Kidney epithelial cell (primary cell): Measurements from ENCODE around the gene RIMS1. TPM values are rescaled to one million over a fixed set of nuclear protein-coding genes. Genes with fewer than 3 reads are reported as not detected.

ENCODE experiments used
- DNase-seq: peaks from one replicate; pipeline ENCODE4 v3.0.0-alpha.2; 2010; ENCODE audit warnings: low read depth
- H3K27me3 ChIP-seq: 2 replicates; pipeline ENCODE4 v1.6.0; 2011; ENCODE audit warnings: low read length; ENCODE audit not compliant: control insufficient read depth, insufficient read depth
- H3K36me3 ChIP-seq: 2 replicates; pipeline ENCODE4 v1.5.1; 2011; ENCODE audit warnings: low read length; ENCODE audit not compliant: control insufficient read depth, insufficient read depth
- H3K4me3 ChIP-seq: 2 replicates; pipeline ENCODE4 v1.5.1; 2011; ENCODE audit warnings: low read depth, mild to moderate bottlenecking, control low read depth, low read length
- total RNA-seq: library from RNA; depleted of rRNA; stranded (reverse); fragments of >200 nt; gene quantifications from 2 replicates; pipeline ENCODE4 v1.2.3, GENCODE V29; 2015
- TF ChIP-seq, protein P1 (sequence below): IDR thresholded peaks from 2 replicates; pipeline ENCODE4 v1.5.1; 2011; ENCODE audit warnings: mild to moderate bottlenecking, moderate library complexity, low read length, control low read depth, inconsistent platforms; ENCODE audit not compliant: insufficient read depth, poor library complexity, severe bottlenecking

Gene RIMS1
- total RNA-seq, 1 donor from 2014 or later: 0.38 TPM

DNA sequence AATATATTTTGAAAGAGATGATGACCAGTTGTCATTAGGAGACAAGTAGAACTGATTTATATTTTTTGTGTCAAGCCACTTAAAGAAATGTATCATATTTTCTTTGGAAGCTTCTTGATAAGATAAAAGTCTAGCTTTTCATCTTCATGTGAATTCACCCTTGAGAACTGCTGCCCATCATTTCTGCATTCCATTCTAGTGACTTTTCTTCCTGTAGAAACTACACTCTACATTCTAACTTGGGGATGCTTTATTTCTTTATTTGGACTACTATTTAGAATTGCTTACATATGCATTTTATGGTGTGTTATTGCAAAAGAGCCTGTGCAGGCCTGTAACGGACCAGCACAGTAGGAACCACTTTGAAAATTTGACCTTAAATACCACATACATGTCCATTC, 400.6 kb downstream of the RIMS1 start:
- Histone ChIP-seq H3K4me3 (no peak overlapping the region), H3K36me3 (no peaks in the 10 kb centered on the region), H3K27me3 (no peaks in the 10 kb centered on the region)
- TF ChIP-seq, protein P1, sequence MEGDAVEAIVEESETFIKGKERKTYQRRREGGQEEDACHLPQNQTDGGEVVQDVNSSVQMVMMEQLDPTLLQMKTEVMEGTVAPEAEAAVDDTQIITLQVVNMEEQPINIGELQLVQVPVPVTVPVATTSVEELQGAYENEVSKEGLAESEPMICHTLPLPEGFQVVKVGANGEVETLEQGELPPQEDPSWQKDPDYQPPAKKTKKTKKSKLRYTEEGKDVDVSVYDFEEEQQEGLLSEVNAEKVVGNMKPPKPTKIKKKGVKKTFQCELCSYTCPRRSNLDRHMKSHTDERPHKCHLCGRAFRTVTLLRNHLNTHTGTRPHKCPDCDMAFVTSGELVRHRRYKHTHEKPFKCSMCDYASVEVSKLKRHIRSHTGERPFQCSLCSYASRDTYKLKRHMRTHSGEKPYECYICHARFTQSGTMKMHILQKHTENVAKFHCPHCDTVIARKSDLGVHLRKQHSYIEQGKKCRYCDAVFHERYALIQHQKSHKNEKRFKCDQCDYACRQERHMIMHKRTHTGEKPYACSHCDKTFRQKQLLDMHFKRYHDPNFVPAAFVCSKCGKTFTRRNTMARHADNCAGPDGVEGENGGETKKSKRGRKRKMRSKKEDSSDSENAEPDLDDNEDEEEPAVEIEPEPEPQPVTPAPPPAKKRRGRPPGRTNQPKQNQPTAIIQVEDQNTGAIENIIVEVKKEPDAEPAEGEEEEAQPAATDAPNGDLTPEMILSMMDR: no peak
- no peak for DNase-seq

DNA sequence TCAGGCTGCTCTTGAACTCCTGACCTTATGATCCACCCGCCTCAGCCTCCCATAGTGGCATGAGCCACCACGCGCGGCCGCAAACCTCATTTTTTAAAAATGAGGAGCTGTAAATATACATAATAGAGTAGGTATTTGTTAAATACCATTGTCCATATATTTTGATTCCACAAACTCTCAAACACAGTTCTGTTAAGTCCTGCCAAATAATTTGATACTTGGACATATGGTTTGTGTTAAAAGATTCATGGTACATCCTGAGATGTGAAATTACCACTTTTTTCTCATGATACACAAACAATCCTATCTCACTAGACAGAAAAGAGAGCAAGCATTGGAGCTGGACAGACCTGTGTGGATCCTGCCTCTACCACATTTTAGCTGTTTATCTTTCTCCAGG, 401.5 kb downstream of the RIMS1 start:
- no peaks in the 10 kb centered on the region for H3K36me3 ChIP-seq
- no peaks in the 10 kb centered on the region for H3K27me3 ChIP-seq
- no peak overlapping the region for H3K4me3 ChIP-seq
- no peak for DNase-seq
- TF ChIP-seq, protein P1: no peak

DNA sequence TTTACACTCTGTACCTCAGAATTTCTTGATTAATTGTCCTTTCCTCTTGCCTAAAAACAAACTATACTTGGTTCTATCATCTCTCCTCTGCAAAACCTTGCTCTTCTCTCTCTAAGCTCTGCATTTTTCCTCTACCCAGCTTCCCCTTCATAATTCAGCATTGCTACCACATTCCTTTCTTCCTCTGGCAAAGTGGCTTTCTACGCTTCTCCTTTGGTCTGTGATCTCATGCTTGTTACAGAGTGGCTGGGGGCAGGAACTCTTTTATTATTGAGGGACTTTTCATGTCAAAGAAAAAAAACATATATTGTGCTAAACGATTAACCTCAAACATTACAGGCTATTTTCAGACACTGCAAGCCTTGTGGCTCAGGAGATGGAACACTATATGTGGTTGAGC, 402.2 kb downstream of the RIMS1 start:
- Histone ChIP-seq H3K4me3 (no peak overlapping the region), H3K27me3 (no peaks in the 10 kb centered on the region), H3K36me3 (no peaks in the 10 kb centered on the region)
- TF ChIP-seq, protein P1: no peak
- no peak for DNase-seq

DNA sequence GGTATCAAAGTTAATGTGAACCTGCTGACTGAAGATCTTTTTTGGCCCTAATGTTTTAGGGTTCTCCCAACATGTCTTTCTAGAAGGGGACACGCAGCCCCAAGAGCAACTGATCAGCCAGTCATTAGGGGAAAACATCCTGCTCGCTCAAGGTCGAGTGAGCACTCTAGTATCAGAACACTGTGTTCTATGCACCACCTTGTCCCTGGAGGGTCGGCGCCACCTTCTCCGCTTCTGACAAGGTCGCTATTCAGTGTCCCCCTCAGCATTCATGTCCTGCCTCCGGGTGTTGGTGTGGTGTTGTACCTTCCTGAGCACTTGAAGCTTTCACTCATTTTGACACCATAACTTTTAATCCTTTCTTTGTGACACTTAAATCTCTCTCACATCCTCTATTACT, 404.3 kb downstream of the RIMS1 start:
- TF ChIP-seq, protein P1: no peak
- DNase-seq: no peak
- H3K4me3 ChIP-seq: no peak overlapping the region
- no peaks in the 10 kb centered on the region for H3K27me3 ChIP-seq
- H3K36me3 ChIP-seq: no peaks in the 10 kb centered on the region

DNA sequence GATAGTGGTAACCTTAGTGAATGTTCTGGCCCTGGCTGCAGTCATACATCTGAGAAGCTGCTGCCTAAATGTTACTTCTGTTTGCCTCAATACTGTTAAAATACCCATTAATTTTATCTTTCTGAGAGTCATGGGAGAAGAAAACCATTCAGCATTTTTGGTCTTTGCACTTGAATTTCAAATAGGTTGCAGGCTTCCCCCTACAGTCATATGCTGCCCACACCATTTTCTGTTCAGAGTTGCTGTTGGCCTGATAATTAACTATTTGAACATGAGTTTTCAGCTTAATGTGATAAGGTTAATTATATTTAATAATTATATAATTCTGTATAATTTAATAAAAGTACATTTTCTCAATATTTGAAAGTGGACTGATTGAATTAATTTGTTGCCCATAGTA, 410.0 kb downstream of the RIMS1 start:
- Histone ChIP-seq H3K36me3 (no peaks in the 10 kb centered on the region), H3K27me3 (no peaks in the 10 kb centered on the region), H3K4me3 (no peak overlapping the region)
- TF ChIP-seq, protein P1: no peak
- DNase-seq: no peak

DNA sequence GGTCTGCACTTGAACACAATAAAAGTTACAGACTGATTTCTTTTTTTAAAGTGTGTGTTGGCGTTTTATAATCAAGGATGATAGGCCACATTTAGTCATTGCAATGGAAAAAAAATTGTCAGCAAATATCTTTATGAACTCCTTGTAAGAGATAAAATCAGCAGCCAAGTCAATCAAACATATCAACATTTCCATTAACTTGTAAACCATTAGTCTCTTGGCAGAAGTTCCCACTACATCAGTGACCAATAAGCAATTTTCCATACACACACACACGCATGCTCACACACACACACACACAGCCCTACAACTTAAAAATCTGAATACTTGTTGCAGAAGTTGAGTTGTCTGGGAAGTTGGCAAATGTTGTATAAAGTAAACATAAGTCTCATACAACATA, 419.6 kb downstream of the RIMS1 start:
- no peak for DNase-seq
- H3K4me3 ChIP-seq: no peak overlapping the region
- no peaks in the 10 kb centered on the region for H3K27me3 ChIP-seq
- TF ChIP-seq, protein P1: no peak
- no peaks in the 10 kb centered on the region for H3K36me3 ChIP-seq
